Measurements from ENCODE around the gene MRPL51.

The MRPL51 gene

GRCh38 chr12:6460751-6461371 lies 32.2 kb downstream of the MRPL51 start:
- DNase-seq, result peak in 1 of 2 experiments; percentile 62

- DNase-seq, result no peak
Observed at GRCh38 chr12:6459004-6459337, 34.1 kb downstream of the MRPL51 start.

- DNase-seq, result no peak
Observed at GRCh38 chr12:6458281-6459003, 34.6 kb downstream of the MRPL51 start.

GRCh38 chr12:6457220-6457945 lies 35.7 kb downstream of the MRPL51 start:
- no peak for DNase-seq

- DNase-seq, result no peak
Observed at GRCh38 chr12:6452944-6453630, 40.0 kb downstream of the MRPL51 start.

GRCh38 chr12:6452245-6452943 lies 40.7 kb downstream of the MRPL51 start:
- DNase-seq, result no peak

- peak; percentile 65 to 83 for DNase-seq
Observed at GRCh38 chr12:6451348-6452244, 41.5 kb downstream of the MRPL51 start, which contains the start of gene TAPBPL. Gene TAPBPL (plus strand): TSS chr12:6452042. CDS start chr12:6452249, 207 bp downstream.

- DNase-seq, result no peak
Observed at GRCh38 chr12:6450869-6451347, 42.2 kb downstream of the MRPL51 start.

GRCh38 chr12:6450091-6450868 lies 42.8 kb downstream of the MRPL51 start:
- DNase-seq, result no peak

- DNase-seq, result no peak
Observed at GRCh38 chr12:6444704-6445688, 48.1 kb downstream of the MRPL51 start, which contains the start of gene CD27. Gene CD27 (plus strand): TSS chr12:6444955. CDS start chr12:6445096, 141 bp downstream.

GRCh38 chr12:6444031-6444430 lies 49.0 kb downstream of the MRPL51 start:
- DNase-seq, result no peak

- peak in 1 of 2 experiments; percentile 25 for DNase-seq
Observed at GRCh38 chr12:6443361-6443983, 49.6 kb downstream of the MRPL51 start.

GRCh38 chr12:6442836-6443235 lies 50.2 kb downstream of the MRPL51 start:
- DNase-seq, result no peak
